HG03066 (cell line): ENCODE data around the gene GMDS.

ENCODE experiments used
- ATAC-seq: cut with Tn5 transposase; IDR thresholded peaks from one replicate; pipeline ENCODE4 v1.9.1; 2021; ENCODE audit warnings: low read depth; ENCODE audit not compliant: unreplicated experiment

The GMDS gene

GRCh38 chr6:1796706-1797529 lies 448.5 kb downstream of the GMDS start:
- ATAC-seq, result peak; percentile 85

DNA sequence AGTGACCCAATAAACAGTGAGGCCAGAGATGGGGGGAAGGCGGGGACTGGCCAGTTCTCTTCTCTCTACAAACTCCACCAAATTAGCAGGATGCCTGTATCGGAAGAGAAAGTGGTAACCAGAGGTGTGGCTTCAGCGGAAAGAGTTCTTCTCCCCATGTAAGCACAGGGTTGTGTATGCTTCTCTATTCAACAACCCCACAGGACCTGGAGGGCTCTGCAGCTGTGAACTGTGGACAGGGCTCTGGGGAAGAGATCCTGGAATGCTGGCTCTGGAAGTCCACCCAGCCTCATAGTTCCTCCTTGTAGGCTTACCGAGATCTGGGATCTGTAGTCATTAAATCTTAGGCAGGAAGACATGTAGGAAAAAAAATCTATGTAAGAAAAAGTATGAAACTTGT lies 449.5 kb downstream of the GMDS start:
- ATAC-seq, result no peak

DNA sequence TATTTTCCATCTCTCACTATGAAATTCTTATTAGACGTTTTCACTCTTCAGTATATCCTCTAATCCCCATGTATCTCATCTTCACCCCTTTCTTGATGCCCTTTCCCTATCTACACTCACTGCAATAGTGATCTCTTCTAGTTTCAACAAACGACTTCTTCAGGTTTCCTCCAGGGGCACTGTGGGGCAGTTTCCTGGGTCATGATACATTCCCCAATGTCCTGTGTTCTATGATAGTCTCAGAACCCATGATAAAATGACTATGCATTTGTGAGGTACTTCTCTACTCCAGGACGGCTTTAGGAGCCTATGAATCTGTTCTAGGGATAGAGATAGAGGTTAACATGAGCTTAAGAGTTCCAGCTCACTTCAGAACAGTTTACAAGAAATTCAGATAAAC lies 452.4 kb downstream of the GMDS start:
- no peak for ATAC-seq

DNA sequence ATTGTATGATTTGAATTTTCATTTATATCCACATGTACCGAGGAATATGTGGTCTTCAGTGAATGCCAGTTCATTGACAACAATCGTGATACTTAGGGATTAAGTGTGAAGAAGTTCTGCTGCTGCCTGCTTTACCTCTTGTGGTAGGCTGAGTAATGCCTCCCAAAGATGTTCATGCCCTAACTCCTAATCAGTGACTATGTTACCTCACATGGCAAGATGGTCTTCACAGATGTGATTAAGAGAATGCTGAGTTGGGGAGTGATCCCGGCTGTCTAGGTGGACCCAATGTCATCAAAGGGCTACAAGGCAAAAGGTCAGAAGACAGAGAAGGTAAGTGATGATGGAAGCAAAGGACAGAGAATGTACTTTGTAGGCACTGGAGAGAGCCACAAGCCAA lies 454.7 kb downstream of the GMDS start:
- ATAC-seq, result no peak

GRCh38 chr6:1789092-1789491 lies 456.3 kb downstream of the GMDS start:
- no peak for ATAC-seq

- ATAC-seq, result no peak
Measured at GRCh38 chr6:1787894-1788293, 457.5 kb downstream of the GMDS start.

DNA sequence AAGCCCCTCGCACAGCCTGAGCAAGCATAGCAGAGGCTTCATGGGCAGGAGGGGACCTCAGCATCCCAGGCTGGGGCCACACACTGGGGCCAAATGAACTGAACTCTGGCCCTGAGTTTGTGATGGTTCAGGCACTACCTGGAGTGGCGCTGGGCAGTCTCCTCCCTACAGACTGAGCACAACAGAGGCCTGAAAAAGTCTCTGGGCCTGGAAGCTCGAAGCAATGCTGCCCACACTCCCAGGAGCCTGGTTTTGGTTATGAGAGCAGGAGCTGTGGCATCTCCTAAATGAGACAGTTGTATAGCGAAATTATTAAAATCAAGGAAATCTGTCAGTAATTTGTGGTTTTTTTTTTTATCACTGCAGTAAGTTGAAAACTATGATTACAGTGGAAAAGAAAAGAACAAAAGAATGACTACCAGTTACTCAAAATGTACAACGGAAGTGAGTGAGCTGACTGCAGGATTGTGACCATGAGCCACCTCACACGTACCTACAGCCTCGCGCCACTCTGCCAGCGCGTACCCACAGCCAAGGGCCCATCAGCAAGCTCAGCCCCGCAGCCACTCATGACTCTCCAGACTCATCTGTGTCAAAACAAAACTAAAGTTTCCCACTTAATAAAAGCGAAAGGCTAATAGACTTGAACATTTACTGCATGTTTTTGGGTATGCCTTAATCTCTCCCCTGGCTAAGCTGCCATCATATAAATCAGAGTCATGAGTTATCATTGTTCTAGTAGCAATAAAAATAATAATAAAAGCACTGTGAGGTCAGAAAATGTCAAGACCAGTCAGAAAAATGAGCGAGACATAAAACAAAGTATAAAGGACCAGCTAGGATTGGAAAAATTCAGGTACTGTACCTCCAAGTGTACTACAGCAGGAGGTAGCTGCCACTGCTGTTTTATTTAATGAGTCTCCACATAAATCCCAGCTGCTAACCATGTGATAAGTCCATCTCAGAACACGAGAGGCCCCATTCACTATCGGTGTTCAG lies 458.7 kb downstream of the GMDS start:
- ATAC-seq, result no peak

- no peak for ATAC-seq
Measured at GRCh38 chr6:1784422-1784884, 461.0 kb downstream of the GMDS start.

DNA sequence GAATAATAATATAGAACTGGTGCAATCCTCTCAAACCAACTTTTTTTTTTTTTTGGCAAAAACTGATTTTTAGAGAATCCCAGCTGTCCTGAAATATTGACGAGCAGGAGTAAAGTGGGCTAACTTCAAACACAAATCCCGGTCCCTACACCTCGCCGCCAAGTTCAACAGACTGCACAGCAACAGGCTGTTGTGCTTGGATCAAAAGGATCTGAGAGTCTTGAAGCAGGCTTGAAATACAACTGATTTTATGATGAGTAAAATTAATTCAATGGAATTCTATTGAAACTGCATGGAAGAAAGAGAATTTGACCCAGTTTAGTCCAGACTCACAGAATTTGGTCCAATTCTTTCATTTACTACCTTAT lies 463.6 kb downstream of the GMDS start:
- ATAC-seq, result no peak

DNA sequence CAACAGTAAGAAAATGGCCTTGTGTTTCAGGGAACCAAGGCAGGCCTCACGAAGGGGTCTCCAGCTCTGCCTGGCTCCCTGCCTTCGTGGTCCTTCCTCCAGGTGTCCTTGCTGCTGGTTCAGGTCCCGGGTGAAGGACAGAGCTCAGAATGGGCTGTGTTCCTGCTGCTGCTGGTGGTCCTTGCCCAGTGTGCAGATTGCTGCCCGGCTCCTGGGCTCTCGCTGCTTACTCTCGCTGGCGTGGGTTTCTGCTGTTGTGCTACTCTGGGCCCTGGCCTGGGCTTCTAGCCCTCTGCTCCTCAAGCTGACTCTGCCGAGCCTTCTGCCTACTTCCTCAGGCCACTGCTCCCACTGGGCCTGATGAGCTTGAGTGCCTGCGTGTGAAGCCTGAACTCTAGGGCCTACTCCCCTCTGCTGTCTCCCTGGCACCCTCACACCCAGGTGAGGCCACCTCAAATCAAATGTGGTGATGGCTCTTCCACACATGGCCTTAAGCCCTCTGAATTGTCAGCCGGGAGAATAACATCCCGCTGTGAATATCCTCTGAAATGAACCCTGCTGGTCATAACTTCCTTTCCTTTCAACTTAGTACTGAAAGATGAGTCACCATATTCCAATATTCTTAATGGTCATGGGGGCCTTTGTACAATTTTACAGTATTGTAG lies 464.1 kb downstream of the GMDS start:
- no peak for ATAC-seq

DNA sequence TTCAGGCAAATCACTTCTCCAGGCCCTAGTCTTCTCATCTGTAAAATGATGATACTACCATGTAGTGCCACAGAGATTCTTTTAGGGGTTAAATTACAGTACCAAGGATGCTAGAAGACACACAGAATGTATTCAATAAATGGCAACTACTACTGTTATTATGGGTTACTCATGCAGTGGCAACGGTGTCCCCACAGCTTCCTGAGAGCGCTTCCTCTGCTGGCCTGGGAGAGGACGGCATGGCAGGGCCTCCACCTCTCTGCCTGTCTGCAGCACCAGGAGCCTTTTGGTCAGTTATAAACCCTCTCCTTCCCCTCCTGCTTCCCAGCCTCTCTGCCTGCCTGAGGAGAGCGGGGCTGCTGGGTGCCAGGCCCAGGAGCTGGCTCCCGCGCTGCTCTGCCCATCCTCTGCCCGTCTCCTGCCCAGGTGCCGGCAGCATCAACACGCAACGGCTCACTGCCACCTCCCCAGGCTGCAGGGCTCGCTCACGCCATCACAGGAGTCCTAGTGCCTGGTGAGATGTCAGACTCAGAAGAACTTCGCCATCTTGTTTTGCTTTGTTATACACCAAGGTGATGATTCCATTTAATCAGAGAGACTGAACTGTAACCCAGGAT lies 465.0 kb downstream of the GMDS start:
- no peak for ATAC-seq

- ATAC-seq, result no peak
Measured at GRCh38 chr6:1778686-1779235, 466.6 kb downstream of the GMDS start.

- no peak for ATAC-seq
Measured at GRCh38 chr6:1777921-1778685, 467.3 kb downstream of the GMDS start.

GRCh38 chr6:1775441-1775840 lies 470.0 kb downstream of the GMDS start:
- ATAC-seq, result no peak

DNA sequence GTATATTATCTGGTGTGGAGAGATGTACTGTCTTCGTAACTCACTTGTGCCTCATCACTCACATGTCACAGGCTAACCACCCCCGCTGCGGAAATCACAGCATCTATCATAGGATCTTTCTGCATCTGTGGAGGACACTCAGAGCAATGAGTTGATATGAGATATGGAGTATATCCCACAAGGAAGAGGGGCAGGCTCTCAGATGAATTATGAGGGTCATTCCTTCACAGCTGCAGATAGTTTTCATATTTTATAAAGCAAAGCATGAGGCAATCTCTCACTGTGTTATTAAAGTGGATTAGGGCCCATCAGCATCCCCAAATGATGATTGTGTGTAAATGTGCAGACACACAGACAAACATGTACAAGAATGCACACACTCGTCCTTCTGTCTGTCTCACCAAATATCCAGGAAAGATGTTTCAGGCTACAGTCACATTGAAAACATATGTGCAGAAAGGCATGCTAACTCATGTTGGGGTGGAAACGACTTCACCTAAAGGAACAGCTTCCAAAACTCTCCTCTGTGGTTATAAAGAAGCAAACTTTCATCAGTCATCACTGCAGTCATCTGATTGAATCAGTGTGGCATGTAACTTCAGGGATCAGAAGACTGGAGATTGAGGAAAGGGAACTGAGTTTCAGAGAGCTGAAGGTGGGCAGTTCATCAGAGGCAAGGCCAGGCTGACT lies 471.0 kb downstream of the GMDS start:
- ATAC-seq, result no peak

DNA sequence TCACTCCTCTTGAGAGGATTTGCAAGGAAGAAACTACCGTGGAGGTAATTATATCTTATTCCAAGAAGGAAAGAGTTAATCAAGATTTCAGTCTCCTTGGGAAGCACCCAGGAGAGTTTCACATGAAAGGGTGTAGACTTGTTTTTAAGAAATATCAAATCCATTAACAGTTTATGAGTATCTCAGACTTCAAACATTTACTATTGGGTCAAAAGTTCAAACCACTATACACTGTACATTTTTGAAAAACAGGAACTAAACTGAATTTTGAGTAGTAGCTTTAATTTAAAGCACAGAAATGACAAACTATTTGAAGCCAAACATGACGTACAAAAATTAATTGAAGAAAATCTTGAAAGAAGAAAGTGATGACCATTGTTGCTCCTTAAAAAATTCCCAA lies 471.7 kb downstream of the GMDS start:
- ATAC-seq, result no peak

DNA sequence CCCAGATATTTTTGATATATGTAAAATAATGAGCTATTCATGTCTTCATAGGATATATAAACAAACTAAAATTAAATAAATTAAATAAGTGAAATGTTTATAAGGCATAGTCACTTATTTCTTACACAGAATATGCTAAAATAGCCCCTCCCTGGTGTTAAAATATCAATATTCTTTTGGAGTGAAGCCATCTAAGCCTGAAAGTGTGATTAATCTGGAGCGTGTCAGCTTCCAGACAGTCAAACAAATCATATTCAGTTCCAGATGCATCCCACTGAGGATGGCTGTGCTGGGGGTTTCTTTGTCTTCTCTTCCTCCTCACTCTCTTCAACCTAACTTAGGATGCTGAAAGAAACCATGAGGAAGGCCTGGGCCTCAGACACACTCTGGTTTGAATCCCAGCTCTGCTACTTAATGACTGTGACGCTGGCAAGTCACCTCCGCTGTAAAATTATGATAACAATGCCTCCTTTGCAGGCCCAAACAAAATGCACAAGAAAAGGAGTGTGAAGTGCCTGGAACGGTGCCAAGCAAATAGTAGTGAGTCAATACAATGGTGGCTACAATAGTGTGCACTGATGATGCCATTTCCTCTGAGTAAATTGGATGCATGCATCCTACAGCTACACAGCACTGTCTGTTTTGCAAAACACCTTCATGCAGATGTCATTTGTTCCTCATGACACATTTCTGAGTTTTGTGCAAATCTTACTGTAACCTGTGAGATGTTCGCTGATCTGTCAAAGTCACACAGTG lies 474.3 kb downstream of the GMDS start:
- ATAC-seq, result no peak

DNA sequence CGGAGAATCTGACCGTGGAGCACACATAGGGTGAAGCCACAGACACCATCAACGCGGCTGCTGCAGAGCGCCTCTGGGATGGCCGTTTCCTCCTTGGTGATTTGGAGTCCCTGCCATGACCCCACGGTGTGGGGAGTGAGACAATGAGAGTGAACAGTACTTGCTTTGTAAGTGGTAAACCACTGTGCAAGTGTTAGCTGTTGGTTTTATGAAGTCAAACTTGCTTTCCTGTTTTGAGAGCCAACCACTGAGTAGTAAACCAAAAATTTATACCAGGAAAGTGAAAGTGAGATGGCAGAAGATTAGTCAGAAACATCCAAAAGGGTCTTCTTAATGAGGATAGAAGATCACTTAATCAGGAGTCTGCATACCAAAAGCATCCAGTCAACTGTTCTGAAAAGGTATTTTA lies 475.0 kb downstream of the GMDS start:
- ATAC-seq, result no peak
